Hepatocyte (in vitro differentiated cells): ENCODE data around the gene AHCY.

ENCODE experiments used
- EZH2phosphoT487 ChIP-seq: fragments of 200-600 bp; sonication (generic); IDR thresholded peaks from one replicate; pipeline ENCODE4 v1.6.1; 2018; ENCODE audit warnings: antibody characterized with exemption, mild to moderate bottlenecking, low read depth, moderate library complexity; ENCODE audit not compliant: unreplicated experiment, severe bottlenecking
- TF ChIP-seq, protein P1 (sequence below): fragments of 200-600 bp; sonication (generic); IDR thresholded peaks from 2 replicates; pipeline ENCODE4 v1.5.1; 2016; ENCODE audit warnings: antibody characterized with exemption, mild to moderate bottlenecking; ENCODE audit not compliant: poor library complexity

DNA sequence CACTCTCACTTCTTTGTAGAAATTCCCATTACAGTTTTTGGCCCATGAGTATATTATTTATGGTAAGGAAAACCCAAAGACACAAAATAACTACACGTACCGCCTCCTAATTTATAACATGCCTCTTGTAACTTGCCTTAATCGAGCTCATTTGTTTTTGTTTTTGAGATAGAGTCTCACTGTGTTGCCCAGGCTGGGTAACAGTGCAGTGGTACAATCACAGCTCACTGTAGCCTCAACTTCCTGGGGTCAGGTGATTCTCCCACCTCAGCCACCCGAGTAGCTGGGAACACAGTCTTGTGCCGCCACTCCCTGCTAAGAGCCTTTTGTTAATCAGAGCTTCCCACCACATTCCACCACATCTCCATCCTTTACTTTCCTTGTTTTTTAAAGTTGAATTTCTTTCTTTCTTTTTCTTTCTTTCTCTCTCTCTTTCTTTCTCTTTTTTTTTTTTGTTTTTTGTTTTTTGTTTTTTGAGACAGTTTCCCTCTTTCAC lies 46.5 kb downstream of the AHCY start:
- TF ChIP-seq, protein P1, sequence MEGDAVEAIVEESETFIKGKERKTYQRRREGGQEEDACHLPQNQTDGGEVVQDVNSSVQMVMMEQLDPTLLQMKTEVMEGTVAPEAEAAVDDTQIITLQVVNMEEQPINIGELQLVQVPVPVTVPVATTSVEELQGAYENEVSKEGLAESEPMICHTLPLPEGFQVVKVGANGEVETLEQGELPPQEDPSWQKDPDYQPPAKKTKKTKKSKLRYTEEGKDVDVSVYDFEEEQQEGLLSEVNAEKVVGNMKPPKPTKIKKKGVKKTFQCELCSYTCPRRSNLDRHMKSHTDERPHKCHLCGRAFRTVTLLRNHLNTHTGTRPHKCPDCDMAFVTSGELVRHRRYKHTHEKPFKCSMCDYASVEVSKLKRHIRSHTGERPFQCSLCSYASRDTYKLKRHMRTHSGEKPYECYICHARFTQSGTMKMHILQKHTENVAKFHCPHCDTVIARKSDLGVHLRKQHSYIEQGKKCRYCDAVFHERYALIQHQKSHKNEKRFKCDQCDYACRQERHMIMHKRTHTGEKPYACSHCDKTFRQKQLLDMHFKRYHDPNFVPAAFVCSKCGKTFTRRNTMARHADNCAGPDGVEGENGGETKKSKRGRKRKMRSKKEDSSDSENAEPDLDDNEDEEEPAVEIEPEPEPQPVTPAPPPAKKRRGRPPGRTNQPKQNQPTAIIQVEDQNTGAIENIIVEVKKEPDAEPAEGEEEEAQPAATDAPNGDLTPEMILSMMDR = no peak
- no peak for TF ChIP-seq EZH2phosphoT487
